Stimulated activated CD8-positive, alpha-beta memory T cell treated with anti-CD3 and anti-CD28 coated beads, Interleukin-12 subunit alpha, Interleukin-12 subunit beta, amount 100 ng/mL, for 1 hour (primary cell): Measurements from ENCODE around the gene NFIA.

ENCODE experiments used
- DNase-seq: peaks from one replicate; pipeline ENCODE4 v3.0.0-alpha.2; 2020; ENCODE audit warnings: low read depth

The NFIA gene

GRCh38 chr1:61395146-61395800 is 312.9 kb downstream of the NFIA start:
- DNase-seq: no peak

- no peak for DNase-seq
Observed at GRCh38 chr1:61397495-61397894, 315.1 kb downstream of the NFIA start.

- no peak for DNase-seq
Observed at GRCh38 chr1:61397935-61398334, 315.6 kb downstream of the NFIA start.

- DNase-seq: no peak
Observed at GRCh38 chr1:61399199-61399598, 316.8 kb downstream of the NFIA start.

GRCh38 chr1:61400131-61400770 is 317.9 kb downstream of the NFIA start:
- DNase-seq: no peak

- no peak for DNase-seq
Observed at GRCh38 chr1:61400997-61401396, 318.6 kb downstream of the NFIA start.

- no peak for DNase-seq
Observed at GRCh38 chr1:61403679-61404596, 321.6 kb downstream of the NFIA start.

- DNase-seq: no peak
Observed at GRCh38 chr1:61404597-61405376, 322.4 kb downstream of the NFIA start.

- DNase-seq: no peak
Observed at GRCh38 chr1:61406467-61406866, 324.1 kb downstream of the NFIA start.

GRCh38 chr1:61412601-61413000 is 330.2 kb downstream of the NFIA start:
- DNase-seq: no peak

- DNase-seq: no peak
Observed at GRCh38 chr1:61419196-61419595, 336.8 kb downstream of the NFIA start.

GRCh38 chr1:61419657-61420056 is 337.3 kb downstream of the NFIA start:
- no peak for DNase-seq

GRCh38 chr1:61420243-61420642 is 337.9 kb downstream of the NFIA start:
- DNase-seq: no peak

- DNase-seq: no peak
Observed at GRCh38 chr1:61420909-61421835, 338.8 kb downstream of the NFIA start.

GRCh38 chr1:61423643-61424042 is 341.3 kb downstream of the NFIA start:
- DNase-seq: no peak

- no peak for DNase-seq
Observed at GRCh38 chr1:61424382-61424781, 342.0 kb downstream of the NFIA start.

- DNase-seq: no peak
Observed at GRCh38 chr1:61425040-61425439, 342.7 kb downstream of the NFIA start.

GRCh38 chr1:61426254-61426653 is 343.9 kb downstream of the NFIA start:
- DNase-seq: no peak

- no peak for DNase-seq
Observed at GRCh38 chr1:61426885-61427284, 344.5 kb downstream of the NFIA start.

GRCh38 chr1:61427510-61427909 is 345.1 kb downstream of the NFIA start:
- DNase-seq: no peak

- no peak for DNase-seq
Observed at GRCh38 chr1:61428146-61428545, 345.8 kb downstream of the NFIA start.
